HCEC 1CT (cell line): ENCODE measurements around the gene LONP2.
"Not testable (repeated sequence)": the region's sequence is repeated elsewhere in the genome, so short reads cannot be mapped to it uniquely, and the experiment has no call there.

Experiments used
- DNase-seq: peaks from one replicate; pipeline ENCODE4 v3.0.0-alpha.2; 2017

Gene LONP2

DNA sequence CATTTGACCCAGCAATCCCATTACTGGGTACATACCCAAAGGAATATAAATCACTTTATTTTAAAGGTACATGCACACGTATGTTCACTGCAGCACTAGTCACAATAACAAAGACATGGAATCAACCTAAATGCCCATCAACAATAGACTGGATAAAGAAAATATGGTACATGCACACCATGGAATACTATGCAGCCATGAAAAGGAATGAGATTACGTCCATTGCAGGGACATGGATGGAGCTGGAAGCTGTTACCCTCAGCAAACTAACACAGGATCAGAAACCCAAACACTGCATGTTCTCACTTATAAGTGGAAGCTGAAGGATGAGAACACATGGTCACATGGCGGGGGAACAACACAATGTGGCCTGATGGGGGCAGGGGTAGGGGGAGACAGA is 4.0 kb upstream of the LONP2 start:
- not testable (repeated sequence) for DNase-seq

GRCh38 chr16:48244863-48245195 is 729 bp downstream of the LONP2 start:
- no peak for DNase-seq

DNA sequence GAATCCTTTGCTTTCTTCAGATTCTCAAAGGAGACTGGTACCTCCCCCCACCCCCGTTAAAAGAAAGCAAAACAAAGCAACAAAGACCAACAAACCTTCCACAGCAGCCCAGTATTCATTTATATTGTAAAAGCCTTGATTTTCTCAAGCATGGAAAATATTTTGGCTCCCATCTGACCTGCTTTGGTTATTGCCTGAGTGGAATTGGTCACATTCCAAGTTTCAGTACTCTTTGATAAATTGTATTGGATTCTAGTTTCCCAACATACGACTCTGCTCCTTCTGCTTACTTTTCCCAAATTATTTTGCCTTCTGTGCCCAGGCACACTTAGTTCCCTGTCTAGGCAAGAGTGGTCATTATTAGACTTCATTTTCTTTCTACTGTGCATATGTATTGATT is 2.0 kb downstream of the LONP2 start:
- no peak for DNase-seq

- no peak for DNase-seq
Observed at GRCh38 chr16:48247311-48247710, 3.2 kb downstream of the LONP2 start, which contains the start of gene ABCC11. Gene ABCC11 (minus strand): TSS chr16:48247539. CDS start chr16:48231921, 15,618 bp downstream.

DNA sequence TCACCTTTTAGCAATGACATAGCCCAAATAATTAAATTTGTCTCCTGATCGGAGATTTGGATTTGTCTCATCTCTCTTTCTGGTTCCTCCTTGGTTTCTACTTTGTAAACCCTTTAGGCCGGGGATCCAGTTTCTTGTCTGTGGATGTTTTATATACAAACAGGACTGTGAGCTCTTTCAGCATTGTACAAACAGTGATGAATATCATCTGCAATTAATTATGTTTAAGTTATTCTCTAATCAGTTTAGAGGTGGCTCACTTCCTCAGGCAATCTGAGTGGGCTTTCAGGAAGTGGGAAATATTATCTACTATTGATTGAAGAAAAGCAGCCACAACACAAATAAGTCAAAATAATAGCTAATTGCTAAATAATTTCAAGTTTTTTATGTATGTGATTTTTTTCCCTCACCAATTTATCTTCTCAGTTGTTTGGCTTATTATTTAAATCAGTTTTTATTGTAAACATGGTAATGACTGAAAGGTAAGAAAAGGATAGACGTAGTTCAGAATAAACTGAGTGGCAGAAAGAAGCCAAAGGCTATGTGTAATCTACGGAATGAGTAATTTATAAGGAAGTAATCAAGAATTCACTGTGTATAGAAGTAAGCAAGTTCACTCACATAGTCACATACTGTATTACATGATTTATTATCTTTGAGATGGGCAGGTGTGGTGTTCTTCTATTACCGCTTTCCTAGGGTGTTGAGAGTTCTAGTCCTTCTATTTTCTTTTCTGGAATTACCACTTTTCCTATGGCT is 6.6 kb downstream of the LONP2 start:
- DNase-seq = no peak

- DNase-seq = no peak
Observed at GRCh38 chr16:48252013-48252412, 7.9 kb downstream of the LONP2 start.

GRCh38 chr16:48256579-48257177 is 12.6 kb downstream of the LONP2 start:
- no peak for DNase-seq

- no peak for DNase-seq
Observed at GRCh38 chr16:48261569-48261968, 17.5 kb downstream of the LONP2 start.

DNA sequence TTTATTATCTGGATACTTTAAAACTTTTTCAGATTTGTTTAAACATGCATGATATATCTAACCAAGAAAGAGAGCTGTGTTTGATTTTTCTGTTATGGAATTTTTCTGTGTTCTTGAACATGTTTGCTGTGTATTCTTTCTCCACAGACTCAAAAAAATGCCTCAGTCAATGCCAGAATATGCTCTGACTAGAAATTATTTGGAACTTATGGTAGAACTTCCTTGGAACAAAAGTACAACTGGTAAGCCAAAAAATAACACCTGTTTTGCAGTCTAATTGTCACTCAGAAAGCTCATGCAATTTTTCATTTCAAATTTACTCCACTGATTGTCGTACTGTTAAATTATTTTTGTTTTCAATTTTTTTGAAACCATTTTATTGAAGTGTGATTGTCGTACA is 18.5 kb downstream of the LONP2 start:
- no peak for DNase-seq

- no peak for DNase-seq
Observed at GRCh38 chr16:48269011-48269410, 24.9 kb downstream of the LONP2 start.

GRCh38 chr16:48271728-48272127 is 27.6 kb downstream of the LONP2 start:
- DNase-seq = no peak

DNA sequence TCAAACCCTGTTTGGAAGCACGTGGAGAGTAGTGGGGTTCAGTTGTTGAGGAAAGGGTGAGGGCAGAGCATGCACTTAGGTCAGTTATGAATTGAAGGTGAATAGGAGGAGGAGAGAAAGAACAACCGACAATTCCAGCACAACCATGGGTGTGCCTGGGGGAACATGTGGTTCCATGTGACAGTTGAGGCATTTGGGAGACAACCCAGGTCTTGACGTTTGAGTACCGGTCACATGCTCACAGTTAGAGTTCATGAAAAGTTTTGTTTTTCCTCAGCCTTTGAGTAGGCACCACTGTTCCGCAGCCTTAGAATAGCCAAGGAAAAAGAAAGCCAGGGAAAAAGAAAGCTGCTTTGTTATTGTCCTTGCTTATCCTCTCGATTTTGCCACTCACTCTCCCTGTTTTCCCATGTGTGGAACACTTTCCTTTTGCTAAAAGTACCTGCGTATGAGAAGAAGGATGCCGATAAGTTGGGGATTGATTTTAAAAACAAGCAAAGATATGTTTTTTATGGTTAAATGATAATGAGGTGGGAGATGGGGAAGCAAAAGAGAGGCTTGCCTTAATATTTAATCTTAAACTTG is 28.8 kb downstream of the LONP2 start:
- DNase-seq = no peak

GRCh38 chr16:48274476-48274875 is 30.4 kb downstream of the LONP2 start:
- DNase-seq = no peak

- DNase-seq = peak; percentile 8
Observed at GRCh38 chr16:48276102-48276501, 32.0 kb downstream of the LONP2 start.

DNA sequence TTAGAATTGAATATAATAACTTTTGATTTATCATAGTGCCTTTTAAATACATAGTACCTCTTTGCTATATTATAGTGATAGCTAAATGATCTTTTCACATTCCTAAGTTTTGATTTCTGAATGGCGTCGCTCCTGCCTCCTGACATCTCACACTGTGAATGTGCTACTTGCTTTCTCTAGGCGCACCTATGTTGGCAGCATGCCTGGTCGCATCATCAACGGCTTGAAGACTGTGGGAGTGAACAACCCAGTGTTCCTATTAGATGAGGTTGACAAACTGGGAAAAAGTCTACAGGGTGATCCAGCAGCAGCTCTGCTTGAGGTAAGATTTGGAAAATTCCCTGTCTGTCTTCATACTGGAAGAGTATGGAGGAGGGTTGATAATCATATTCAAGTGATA is 33.1 kb downstream of the LONP2 start:
- no peak for DNase-seq

DNA sequence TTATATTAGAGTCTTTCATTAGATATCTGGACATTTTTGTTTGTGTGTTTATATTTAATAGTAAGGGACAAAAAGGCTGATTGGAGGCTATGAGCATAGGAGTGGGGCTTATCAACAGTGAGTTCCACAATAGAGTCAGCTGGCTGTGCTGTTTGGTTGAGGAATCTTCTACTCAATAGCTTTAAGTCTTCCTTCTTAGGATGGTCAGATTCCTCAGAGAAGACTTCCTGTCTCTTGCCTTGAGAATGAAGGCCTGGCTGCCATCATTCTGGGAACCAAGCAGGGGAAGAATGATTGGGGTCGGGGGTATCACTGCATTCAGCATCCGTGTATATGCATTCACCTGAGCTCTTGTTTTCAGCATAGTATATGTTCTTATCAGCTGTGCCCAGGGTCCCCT is 35.1 kb downstream of the LONP2 start:
- no peak for DNase-seq

DNA sequence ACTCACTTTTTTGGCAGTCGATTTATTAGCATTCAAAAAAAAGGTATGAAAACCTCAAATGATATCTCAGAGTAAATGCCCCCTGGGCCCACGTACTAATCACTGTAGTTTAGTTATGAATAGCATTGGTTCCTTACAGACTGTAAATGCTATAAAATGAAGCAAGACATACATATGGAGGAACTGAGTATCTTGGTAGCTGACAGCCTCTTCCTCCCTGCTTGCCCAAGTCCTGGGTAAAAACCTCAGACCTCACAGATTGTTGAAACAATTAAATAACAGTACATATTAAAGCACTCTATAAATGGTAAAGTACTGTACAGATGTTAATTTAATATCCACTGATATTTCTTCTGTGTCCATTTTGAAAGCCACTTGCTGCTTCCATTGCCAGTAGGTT is 36.4 kb downstream of the LONP2 start:
- no peak for DNase-seq

- no peak for DNase-seq
Observed at GRCh38 chr16:48282636-48283263, 38.6 kb downstream of the LONP2 start.

DNA sequence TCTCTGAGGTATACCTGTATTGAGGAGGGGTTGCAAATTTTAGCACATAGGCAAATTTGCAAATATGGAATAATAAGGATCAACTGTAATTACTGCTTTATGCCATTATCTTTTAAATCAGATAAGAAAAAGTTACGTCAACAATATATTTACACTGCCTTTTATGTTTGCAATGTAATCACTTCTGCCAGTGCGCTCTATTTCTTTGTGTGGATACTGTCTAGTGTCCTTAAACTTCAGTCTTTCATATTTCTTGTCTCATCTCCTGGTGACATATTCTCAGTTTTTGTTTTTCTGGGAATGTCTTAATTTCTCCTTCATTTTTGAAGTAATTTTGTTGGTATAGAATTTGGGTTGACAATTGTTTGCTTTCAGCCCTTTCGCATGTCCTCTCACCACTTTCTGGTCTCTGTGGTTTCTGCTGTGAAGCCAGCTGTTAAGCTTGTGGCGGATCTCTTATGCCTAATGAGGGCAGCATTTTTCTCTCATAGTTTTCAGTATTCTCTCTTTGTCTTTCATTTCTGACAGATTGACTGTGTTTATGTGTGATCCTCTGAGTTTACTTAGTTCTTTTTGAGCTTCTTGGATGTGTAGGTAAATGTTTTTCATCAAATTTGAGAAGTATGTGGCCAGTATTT is 40.8 kb downstream of the LONP2 start:
- no peak for DNase-seq

DNA sequence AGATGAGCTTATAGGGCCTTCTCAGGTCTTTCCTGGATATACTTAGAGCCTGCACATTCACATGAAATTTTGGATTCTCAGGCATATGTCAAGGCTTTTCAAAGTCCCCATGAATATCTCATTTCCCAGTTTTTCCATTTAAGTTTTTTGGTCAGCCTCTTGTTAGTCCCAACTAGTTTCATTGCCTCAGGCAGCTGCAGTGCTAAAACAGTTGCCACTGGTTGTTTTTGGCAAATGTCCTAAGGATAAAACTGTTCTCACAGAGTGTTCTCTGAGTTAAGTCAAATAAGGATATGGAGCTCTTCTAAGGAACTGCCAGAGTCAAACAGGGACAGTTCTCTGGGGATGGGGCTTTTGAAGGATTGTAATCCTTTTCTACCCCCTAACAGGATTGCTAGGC is 43.1 kb downstream of the LONP2 start:
- DNase-seq = no peak

- DNase-seq = no peak
Observed at GRCh38 chr16:48291303-48291702, 47.2 kb downstream of the LONP2 start.

GRCh38 chr16:48291754-48292153 is 47.7 kb downstream of the LONP2 start:
- DNase-seq = no peak

DNA sequence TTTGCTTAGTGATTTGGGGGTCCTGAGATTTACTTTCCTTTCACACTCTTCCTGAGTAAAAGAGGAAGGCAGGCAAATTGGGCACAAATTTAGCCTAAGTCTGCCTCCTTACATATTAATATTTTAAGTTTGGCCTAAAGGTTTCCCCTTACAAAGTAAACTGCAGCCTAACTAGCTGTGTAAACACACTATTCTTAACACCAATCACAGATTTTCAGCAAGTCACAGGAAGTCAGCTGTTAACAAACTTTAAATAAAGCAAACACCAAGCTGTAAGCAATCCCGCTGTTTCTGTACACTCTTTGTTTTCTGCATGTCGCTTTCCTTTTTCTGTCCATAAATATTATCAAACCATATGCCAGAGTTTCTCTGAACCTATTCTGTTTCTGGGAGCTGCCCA is 48.4 kb downstream of the LONP2 start:
- no peak for DNase-seq

- no peak for DNase-seq
Observed at GRCh38 chr16:48294724-48295123, 50.6 kb downstream of the LONP2 start.
